Nephron (organoid): Measurements from ENCODE around the gene SLC39A9.
A peak's percentile ranks its signal among the peaks of the same experiment; 100 is the strongest.

Experiments
- H3K27ac Mint-ChIP-seq, 3 experiments: 2 replicates each; pipeline ENCODE4 v1.8.0; 2020; ENCODE audit warnings: mixed read lengths in 3 of 3, mild to moderate bottlenecking in 2 of 3, moderate library complexity in 1 of 3
- H3K27me3 Mint-ChIP-seq: 2 replicates; pipeline ENCODE4 v1.8.0; 2021; ENCODE audit warnings: low read depth, mild to moderate bottlenecking, moderate library complexity, mixed read lengths
- H3K36me3 Mint-ChIP-seq: 2 replicates; pipeline ENCODE4 v1.8.0; 2020; ENCODE audit warnings: low read depth, mixed read lengths
- H3K4me1 Mint-ChIP-seq: 2 replicates; pipeline ENCODE4 v1.8.0; 2020; ENCODE audit warnings: mixed read lengths
- H3K4me3 Mint-ChIP-seq, 3 experiments: 2 replicates each; pipeline ENCODE4 v1.8.0; 2020; ENCODE audit warnings: mild to moderate bottlenecking in 3 of 3, mixed read lengths in 3 of 3, moderate library complexity in 2 of 3
- H3K9me3 Mint-ChIP-seq: 2 replicates; pipeline ENCODE4 v1.8.0; 2020; ENCODE audit warnings: mixed read lengths
- TF ChIP-seq, protein P1 (sequence below), 3 experiments: fragments of 200-600 bp; sonication (generic); IDR thresholded peaks; one replicate each; pipeline ENCODE4 v1.5.0; 2021; ENCODE audit warnings: antibody characterized with exemption in 3 of 3; ENCODE audit not compliant: unreplicated experiment in 3 of 3

The SLC39A9 gene

GRCh38 chr14:69399750-69400149, 1.3 kb downstream of the SLC39A9 start:
- TF ChIP-seq, protein P1, sequence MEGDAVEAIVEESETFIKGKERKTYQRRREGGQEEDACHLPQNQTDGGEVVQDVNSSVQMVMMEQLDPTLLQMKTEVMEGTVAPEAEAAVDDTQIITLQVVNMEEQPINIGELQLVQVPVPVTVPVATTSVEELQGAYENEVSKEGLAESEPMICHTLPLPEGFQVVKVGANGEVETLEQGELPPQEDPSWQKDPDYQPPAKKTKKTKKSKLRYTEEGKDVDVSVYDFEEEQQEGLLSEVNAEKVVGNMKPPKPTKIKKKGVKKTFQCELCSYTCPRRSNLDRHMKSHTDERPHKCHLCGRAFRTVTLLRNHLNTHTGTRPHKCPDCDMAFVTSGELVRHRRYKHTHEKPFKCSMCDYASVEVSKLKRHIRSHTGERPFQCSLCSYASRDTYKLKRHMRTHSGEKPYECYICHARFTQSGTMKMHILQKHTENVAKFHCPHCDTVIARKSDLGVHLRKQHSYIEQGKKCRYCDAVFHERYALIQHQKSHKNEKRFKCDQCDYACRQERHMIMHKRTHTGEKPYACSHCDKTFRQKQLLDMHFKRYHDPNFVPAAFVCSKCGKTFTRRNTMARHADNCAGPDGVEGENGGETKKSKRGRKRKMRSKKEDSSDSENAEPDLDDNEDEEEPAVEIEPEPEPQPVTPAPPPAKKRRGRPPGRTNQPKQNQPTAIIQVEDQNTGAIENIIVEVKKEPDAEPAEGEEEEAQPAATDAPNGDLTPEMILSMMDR (IDR thresholded peaks at IDR 0.05; ENCODE audit: unreplicated experiment in 3 of 3), result no peak
- no peaks in the 10 kb centered on the region for H3K27me3 Mint-ChIP-seq
- no peaks in the 10 kb centered on the region for H3K9me3 Mint-ChIP-seq
- peaks cover 56% of the 10 kb centered on the region for H3K4me1 Mint-ChIP-seq
- H3K4me3 Mint-ChIP-seq, result peak overlapping the region; percentile 90 to 96 (median 94)
- peak overlapping the region in 1 of 3 experiments; percentile 99 for H3K27ac Mint-ChIP-seq
- peaks cover 30% of the 10 kb centered on the region for H3K36me3 Mint-ChIP-seq

- H3K27ac Mint-ChIP-seq, result no peak overlapping the region
- peak overlapping the region; percentile 90 to 96 (median 94) for H3K4me3 Mint-ChIP-seq
- peaks cover 56% of the 10 kb centered on the region for H3K4me1 Mint-ChIP-seq
- peaks cover 28% of the 10 kb centered on the region for H3K36me3 Mint-ChIP-seq
- TF ChIP-seq, protein P1 (IDR thresholded peaks at IDR 0.05; ENCODE audit: unreplicated experiment in 3 of 3), result no peak
- H3K9me3 Mint-ChIP-seq, result no peaks in the 10 kb centered on the region
- no peaks in the 10 kb centered on the region for H3K27me3 Mint-ChIP-seq
These were observed 1.7 kb downstream of the SLC39A9 start for GRCh38 chr14:69400154-69400553.

GRCh38 chr14:69401841-69402240, 3.3 kb downstream of the SLC39A9 start:
- H3K27ac Mint-ChIP-seq, result no peak overlapping the region
- no peaks in the 10 kb centered on the region for H3K27me3 Mint-ChIP-seq
- peaks cover 17% of the 10 kb centered on the region for H3K36me3 Mint-ChIP-seq
- peaks cover 41% of the 10 kb centered on the region for H3K4me1 Mint-ChIP-seq
- TF ChIP-seq, protein P1 (IDR thresholded peaks at IDR 0.05; ENCODE audit: unreplicated experiment in 3 of 3), result no peak
- H3K9me3 Mint-ChIP-seq, result no peaks in the 10 kb centered on the region
- H3K4me3 Mint-ChIP-seq, result peak overlapping the region in 2 of 3 experiments; percentile 37 to 43

DNA sequence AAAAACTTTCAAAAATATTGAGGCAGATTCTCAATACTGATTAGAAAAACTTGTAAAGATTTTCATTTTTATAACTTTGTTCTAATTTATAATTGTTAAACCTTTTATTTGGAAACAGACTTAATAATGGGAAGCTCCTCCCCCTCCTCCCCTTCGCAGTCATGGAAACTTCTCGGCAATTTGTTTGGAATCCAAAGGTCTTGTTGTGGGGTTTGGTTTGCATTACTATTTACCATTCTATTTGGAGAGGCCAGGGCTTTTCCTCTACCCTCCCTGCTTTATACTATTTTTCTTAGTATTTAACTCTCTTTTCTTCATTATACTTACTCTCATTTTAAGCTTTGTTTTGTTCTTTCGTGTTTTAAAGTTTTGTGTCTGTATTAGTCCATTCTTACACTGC, 6.0 kb downstream of the SLC39A9 start:
- H3K9me3 Mint-ChIP-seq, result no peaks in the 10 kb centered on the region
- TF ChIP-seq, protein P1 (IDR thresholded peaks at IDR 0.05; ENCODE audit: unreplicated experiment in 3 of 3), result no peak
- H3K27ac Mint-ChIP-seq, result no peak overlapping the region
- no peak overlapping the region for H3K4me3 Mint-ChIP-seq
- no peaks in the 10 kb centered on the region for H3K27me3 Mint-ChIP-seq
- peaks cover 31% of the 10 kb centered on the region for H3K4me1 Mint-ChIP-seq
- H3K36me3 Mint-ChIP-seq, result peaks cover 17% of the 10 kb centered on the region

DNA sequence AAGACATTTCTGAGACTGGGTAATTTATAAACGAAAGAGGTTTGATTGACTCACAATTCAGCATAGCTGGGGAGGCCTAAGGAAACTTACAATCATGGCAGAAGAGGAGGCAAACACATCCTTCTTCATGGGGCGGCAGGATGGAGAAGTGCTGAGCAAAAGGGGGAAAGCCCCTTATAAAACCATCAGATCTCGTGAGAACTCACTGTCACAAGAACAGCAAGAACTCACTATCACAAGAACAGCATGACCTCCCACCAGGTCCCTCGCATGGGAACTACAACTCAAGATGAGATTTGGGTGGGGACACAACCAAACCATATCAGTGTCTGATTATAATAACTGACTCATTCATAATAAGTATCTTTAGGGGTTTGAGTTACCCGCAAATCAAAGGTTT, 6.4 kb downstream of the SLC39A9 start:
- TF ChIP-seq, protein P1 (IDR thresholded peaks at IDR 0.05; ENCODE audit: unreplicated experiment in 3 of 3), result no peak
- peaks cover 27% of the 10 kb centered on the region for H3K4me1 Mint-ChIP-seq

DNA sequence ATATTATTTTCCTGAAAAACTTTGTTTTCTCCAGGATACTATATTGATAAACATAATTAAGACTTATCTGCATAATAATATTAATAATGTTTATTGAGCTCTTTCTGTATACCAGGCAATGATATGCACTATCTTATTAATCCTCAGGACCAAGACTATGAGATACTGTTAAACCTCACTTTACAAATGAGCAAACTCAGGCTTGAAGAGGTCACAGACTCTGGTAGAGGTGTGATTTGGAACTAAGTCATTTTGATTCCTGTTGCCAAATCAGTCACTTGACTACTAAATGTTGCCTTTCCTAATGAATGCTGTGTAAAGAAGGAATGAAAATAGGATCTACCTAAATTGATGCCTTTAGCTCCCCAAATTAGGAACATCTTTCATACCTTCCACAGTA, 7.3 kb downstream of the SLC39A9 start:
- Mint-ChIP-seq H3K36me3 (peaks cover 14% of the 10 kb centered on the region), H3K9me3 (no peaks in the 10 kb centered on the region), H3K27ac (no peak overlapping the region), H3K27me3 (no peaks in the 10 kb centered on the region), H3K4me1 (peaks cover 18% of the 10 kb centered on the region), H3K4me3 (no peak overlapping the region)
- TF ChIP-seq, protein P1 (IDR thresholded peaks at IDR 0.05; ENCODE audit: unreplicated experiment in 3 of 3), result no peak

More for the DNA sequence above, 6.4 kb downstream of the SLC39A9 start:
- Mint-ChIP-seq H3K27ac (no peak overlapping the region), H3K27me3 (no peaks in the 10 kb centered on the region), H3K9me3 (no peaks in the 10 kb centered on the region), H3K4me3 (no peak overlapping the region), H3K36me3 (peaks cover 17% of the 10 kb centered on the region)
